A549 (cell line): ENCODE results near the gene RNGTT.
"Not testable (repeated sequence)": the region's sequence is repeated elsewhere in the genome, so short reads cannot be mapped to it uniquely, and the experiment has no call there.

Experiments
- ATOH8 ChIP-seq: fragments of 250-450 bp; sonication (Bioruptor Pico); IDR thresholded peaks from 2 replicates; pipeline ENCODE4 v1.5.0; 2020; ENCODE audit warnings: low read depth, mild to moderate bottlenecking, moderate library complexity
- BCL3 ChIP-seq: fragments of >200 bp; sonication (Bioruptor Twin); formaldehyde crosslinking; IDR thresholded peaks from 3 replicates; pipeline ENCODE4 v1.6.1; 2016
- FOXS1 ChIP-seq: fragments of 250-450 bp; sonication (Bioruptor Pico); IDR thresholded peaks from 2 replicates; pipeline ENCODE4 v1.5.0; 2020; ENCODE audit warnings: mild to moderate bottlenecking, moderate library complexity
- JUN ChIP-seq, 2 experiments: fragments of >200 bp; sonication (Bioruptor Twin); formaldehyde crosslinking; IDR thresholded peaks; 2 replicates in 1 of 2; 3 replicates in 1 of 2; pipeline ENCODE4 v1.6.1; 2016 to 2017
- MAZ ChIP-seq: fragments of 150-350 bp; IDR thresholded peaks from 2 replicates; pipeline ENCODE4 v1.6.1; 2014; ENCODE audit warnings: antibody characterized with exemption, low read depth, low read length, borderline replicate concordance
- POLR2A ChIP-seq: IDR thresholded peaks from 2 replicates; pipeline ENCODE4 v1.6.1; 2012; ENCODE audit warnings: mild to moderate bottlenecking, low read length
- POLR2AphosphoS2 ChIP-seq: conservative IDR thresholded peaks from 2 replicates; pipeline ENCODE4 v1.6.1; 2012; ENCODE audit warnings: low read length, improper control_type of control experiment, inconsistent platforms
- RAD21 ChIP-seq, 2 experiments: fragments of >200 bp in 1 of 2; sonication (Bioruptor Twin) in 1 of 2; formaldehyde crosslinking in 1 of 2; IDR thresholded peaks in 1 of 2; conservative IDR thresholded peaks in 1 of 2; 2 replicates in 1 of 2; 3 replicates in 1 of 2; pipeline ENCODE4 v1.6.1; 2012 to 2018; ENCODE audit warnings: inconsistent platforms in 1 of 2
- RFX5 ChIP-seq: fragments of 450-650 bp; IDR thresholded peaks from 2 replicates; pipeline ENCODE4 v1.7.1; 2014; ENCODE audit warnings: antibody characterized with exemption, mild to moderate bottlenecking, moderate library complexity
- ZC3H11A ChIP-seq: fragments of 450-650 bp; IDR thresholded peaks from 2 replicates; pipeline ENCODE4 v1.6.1; 2014; ENCODE audit warnings: antibody characterized with exemption, mild to moderate bottlenecking
- TF ChIP-seq, protein P1 (sequence below): fragments of >200 bp; sonication (Bioruptor Twin); formaldehyde crosslinking; IDR thresholded peaks from 3 replicates; pipeline ENCODE4 v1.5.1; 2016
- TF ChIP-seq, protein P2 (sequence below): fragments of 450-650 bp; IDR thresholded peaks from 2 replicates; pipeline ENCODE4 v1.6.1; 2014; ENCODE audit warnings: antibody characterized with exemption

GRCh38 chr6:88969255-88969654 is 5.8 kb upstream of the RNGTT start:
- TF ChIP-seq BCL3; POLR2AphosphoS2; MAZ; FOXS1 (CRISPR knock-in tag); ATOH8 (CRISPR knock-in tag); RFX5; POLR2A; RAD21 (conservative IDR thresholded peaks at IDR 0.05 in 1 of 2, IDR thresholded peaks at IDR 0.05 in 1 of 2); JUN (IDR thresholded peaks at IDR 0.05); ZC3H11A: not testable (repeated sequence)
- TF ChIP-seq, protein P1, sequence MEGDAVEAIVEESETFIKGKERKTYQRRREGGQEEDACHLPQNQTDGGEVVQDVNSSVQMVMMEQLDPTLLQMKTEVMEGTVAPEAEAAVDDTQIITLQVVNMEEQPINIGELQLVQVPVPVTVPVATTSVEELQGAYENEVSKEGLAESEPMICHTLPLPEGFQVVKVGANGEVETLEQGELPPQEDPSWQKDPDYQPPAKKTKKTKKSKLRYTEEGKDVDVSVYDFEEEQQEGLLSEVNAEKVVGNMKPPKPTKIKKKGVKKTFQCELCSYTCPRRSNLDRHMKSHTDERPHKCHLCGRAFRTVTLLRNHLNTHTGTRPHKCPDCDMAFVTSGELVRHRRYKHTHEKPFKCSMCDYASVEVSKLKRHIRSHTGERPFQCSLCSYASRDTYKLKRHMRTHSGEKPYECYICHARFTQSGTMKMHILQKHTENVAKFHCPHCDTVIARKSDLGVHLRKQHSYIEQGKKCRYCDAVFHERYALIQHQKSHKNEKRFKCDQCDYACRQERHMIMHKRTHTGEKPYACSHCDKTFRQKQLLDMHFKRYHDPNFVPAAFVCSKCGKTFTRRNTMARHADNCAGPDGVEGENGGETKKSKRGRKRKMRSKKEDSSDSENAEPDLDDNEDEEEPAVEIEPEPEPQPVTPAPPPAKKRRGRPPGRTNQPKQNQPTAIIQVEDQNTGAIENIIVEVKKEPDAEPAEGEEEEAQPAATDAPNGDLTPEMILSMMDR: not testable (repeated sequence)
- TF ChIP-seq, protein P2, sequence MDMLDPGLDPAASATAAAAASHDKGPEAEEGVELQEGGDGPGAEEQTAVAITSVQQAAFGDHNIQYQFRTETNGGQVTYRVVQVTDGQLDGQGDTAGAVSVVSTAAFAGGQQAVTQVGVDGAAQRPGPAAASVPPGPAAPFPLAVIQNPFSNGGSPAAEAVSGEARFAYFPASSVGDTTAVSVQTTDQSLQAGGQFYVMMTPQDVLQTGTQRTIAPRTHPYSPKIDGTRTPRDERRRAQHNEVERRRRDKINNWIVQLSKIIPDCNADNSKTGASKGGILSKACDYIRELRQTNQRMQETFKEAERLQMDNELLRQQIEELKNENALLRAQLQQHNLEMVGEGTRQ: not testable (repeated sequence)
